Measurements from ENCODE around the gene PIWIL4. TPM values are rescaled to one million over a fixed set of nuclear protein-coding genes. Genes with fewer than 3 reads are reported as not detected.

Gene PIWIL4
- polyA plus RNA-seq, 1 donor from 2014 or later: 1.3 TPM

DNA sequence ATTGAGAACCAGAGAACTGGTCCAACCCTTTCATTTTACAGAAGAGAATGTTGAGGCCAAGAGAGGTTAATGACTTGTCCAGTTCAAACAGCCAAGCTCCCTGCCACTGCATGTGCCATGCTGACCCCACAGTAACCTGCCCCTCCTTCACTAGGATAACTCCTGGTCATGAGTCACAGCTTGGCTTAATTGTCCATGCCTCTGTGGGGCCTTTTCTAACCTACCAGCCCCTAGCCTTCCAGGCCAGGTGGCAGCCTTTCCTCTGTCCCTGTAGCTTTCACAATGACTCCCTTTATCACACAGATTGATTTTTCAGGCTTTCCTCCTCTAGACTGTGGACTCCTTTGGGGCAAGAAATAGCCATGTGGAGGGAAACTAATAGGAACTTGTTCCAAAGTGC, 97.2 kb downstream of the PIWIL4 start:
- no peak overlapping the region for H3K4me3 ChIP-seq (ENCODE audit: low read length)
- H3K79me2 ChIP-seq (replicated peaks; ENCODE audit: insufficient read depth, low read length): no peaks in the 10 kb centered on the region
- H3K36me3 ChIP-seq (ENCODE audit: insufficient read depth, low read length): no peaks in the 10 kb centered on the region
- H4K20me1 ChIP-seq (ENCODE audit: insufficient read depth): no peaks in the 10 kb centered on the region
- no peaks in the 10 kb centered on the region for H3K27me3 ChIP-seq (ENCODE audit: insufficient read depth, low read depth, low read length)
- no peak overlapping the region for H3K9ac ChIP-seq (ENCODE audit: low read length)
- TF ChIP-seq RAD21 (conservative IDR thresholded peaks at IDR 0.05): no peak
- TF ChIP-seq EZH2 (IDR thresholded peaks at IDR 0.05; ENCODE audit: borderline replicate concordance, insufficient read depth, low read length, poor library complexity, severe bottlenecking): no peak
- H3K27ac ChIP-seq (ENCODE audit: low read length): no peak overlapping the region
- no peaks in the 10 kb centered on the region for H3K9me3 ChIP-seq (ENCODE audit: low read length)
- H3K9me2 ChIP-seq (ENCODE audit: insufficient read depth, low read length): no peaks in the 10 kb centered on the region
- no peak overlapping the region for H2AFZ ChIP-seq (ENCODE audit: low read depth, low read length)
- no peak overlapping the region for H3K4me2 ChIP-seq (ENCODE audit: low read length)
- no peaks in the 10 kb centered on the region for H3F3A ChIP-seq (ENCODE audit: insufficient read depth, low read length, poor library complexity, severe bottlenecking)

DNA sequence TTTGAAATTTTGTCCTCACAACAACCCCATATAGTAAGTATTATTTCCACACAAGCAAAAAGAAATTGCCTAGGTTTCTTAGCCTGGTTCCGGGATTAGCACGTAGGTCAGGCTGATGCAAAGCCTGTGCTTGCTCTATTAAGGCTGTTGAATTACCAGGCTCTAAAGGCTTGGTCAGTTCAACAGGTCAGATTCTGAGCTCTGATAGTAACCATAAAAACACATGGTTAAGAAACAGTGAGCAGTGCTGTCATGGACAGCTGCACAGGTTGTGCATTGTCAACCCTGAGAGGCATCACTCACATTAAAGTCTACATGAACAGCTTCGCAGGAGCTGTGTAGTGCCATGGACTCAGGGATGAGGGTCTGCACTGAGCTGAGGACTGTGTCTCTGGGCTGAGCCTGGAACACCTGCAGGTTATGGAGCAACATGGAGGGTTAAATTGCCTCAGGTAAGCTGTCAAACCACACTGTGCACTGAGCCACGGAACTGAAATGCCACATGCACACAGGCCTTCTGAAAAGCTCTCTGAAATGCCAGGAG, 98.0 kb downstream of the PIWIL4 start:
- no peaks in the 10 kb centered on the region for H3K27me3 ChIP-seq (ENCODE audit: insufficient read depth, low read depth, low read length)
- no peak overlapping the region for H3K9ac ChIP-seq (ENCODE audit: low read length)
- H3K4me3 ChIP-seq (ENCODE audit: low read length): no peak overlapping the region
- TF ChIP-seq, protein P1, sequence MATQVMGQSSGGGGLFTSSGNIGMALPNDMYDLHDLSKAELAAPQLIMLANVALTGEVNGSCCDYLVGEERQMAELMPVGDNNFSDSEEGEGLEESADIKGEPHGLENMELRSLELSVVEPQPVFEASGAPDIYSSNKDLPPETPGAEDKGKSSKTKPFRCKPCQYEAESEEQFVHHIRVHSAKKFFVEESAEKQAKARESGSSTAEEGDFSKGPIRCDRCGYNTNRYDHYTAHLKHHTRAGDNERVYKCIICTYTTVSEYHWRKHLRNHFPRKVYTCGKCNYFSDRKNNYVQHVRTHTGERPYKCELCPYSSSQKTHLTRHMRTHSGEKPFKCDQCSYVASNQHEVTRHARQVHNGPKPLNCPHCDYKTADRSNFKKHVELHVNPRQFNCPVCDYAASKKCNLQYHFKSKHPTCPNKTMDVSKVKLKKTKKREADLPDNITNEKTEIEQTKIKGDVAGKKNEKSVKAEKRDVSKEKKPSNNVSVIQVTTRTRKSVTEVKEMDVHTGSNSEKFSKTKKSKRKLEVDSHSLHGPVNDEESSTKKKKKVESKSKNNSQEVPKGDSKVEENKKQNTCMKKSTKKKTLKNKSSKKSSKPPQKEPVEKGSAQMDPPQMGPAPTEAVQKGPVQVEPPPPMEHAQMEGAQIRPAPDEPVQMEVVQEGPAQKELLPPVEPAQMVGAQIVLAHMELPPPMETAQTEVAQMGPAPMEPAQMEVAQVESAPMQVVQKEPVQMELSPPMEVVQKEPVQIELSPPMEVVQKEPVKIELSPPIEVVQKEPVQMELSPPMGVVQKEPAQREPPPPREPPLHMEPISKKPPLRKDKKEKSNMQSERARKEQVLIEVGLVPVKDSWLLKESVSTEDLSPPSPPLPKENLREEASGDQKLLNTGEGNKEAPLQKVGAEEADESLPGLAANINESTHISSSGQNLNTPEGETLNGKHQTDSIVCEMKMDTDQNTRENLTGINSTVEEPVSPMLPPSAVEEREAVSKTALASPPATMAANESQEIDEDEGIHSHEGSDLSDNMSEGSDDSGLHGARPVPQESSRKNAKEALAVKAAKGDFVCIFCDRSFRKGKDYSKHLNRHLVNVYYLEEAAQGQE (IDR thresholded peaks at IDR 0.05; ENCODE audit: borderline replicate concordance): no peak
- TF ChIP-seq POLR2AphosphoS5 (IDR thresholded peaks at IDR 0.05) (no peak), TAF1 (IDR thresholded peaks at IDR 0.05; ENCODE audit: low read depth) (no peak), EZH2 (IDR thresholded peaks at IDR 0.05; ENCODE audit: borderline replicate concordance, insufficient read depth, low read length, poor library complexity, severe bottlenecking) (no peak), SMC3 (conservative IDR thresholded peaks at IDR 0.05; ENCODE audit: poor library complexity) (no peak), RAD21 (conservative IDR thresholded peaks at IDR 0.05) (no peak), EP300 (conservative IDR thresholded peaks at IDR 0.05; ENCODE audit: poor library complexity, severe bottlenecking) (no peak), MXI1 (conservative IDR thresholded peaks at IDR 0.05; ENCODE audit: poor library complexity, severe bottlenecking) (no peak)
- TF ChIP-seq, protein P2, sequence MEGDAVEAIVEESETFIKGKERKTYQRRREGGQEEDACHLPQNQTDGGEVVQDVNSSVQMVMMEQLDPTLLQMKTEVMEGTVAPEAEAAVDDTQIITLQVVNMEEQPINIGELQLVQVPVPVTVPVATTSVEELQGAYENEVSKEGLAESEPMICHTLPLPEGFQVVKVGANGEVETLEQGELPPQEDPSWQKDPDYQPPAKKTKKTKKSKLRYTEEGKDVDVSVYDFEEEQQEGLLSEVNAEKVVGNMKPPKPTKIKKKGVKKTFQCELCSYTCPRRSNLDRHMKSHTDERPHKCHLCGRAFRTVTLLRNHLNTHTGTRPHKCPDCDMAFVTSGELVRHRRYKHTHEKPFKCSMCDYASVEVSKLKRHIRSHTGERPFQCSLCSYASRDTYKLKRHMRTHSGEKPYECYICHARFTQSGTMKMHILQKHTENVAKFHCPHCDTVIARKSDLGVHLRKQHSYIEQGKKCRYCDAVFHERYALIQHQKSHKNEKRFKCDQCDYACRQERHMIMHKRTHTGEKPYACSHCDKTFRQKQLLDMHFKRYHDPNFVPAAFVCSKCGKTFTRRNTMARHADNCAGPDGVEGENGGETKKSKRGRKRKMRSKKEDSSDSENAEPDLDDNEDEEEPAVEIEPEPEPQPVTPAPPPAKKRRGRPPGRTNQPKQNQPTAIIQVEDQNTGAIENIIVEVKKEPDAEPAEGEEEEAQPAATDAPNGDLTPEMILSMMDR (IDR thresholded peaks at IDR 0.05; ENCODE audit: poor library complexity, severe bottlenecking): no peak
- no peak overlapping the region for H2AFZ ChIP-seq (ENCODE audit: low read depth, low read length)
- no peak overlapping the region for H3K27ac ChIP-seq (ENCODE audit: low read length)
- no peaks in the 10 kb centered on the region for H4K20me1 ChIP-seq (ENCODE audit: insufficient read depth)
- no peaks in the 10 kb centered on the region for H3K79me2 ChIP-seq (replicated peaks; ENCODE audit: insufficient read depth, low read length)
- H3K36me3 ChIP-seq (ENCODE audit: insufficient read depth, low read length): no peaks in the 10 kb centered on the region
- H3K4me2 ChIP-seq (ENCODE audit: low read length): no peak overlapping the region
- no peaks in the 10 kb centered on the region for H3F3A ChIP-seq (ENCODE audit: insufficient read depth, low read length, poor library complexity, severe bottlenecking)
- H3K9me3 ChIP-seq (ENCODE audit: low read length): no peaks in the 10 kb centered on the region
- H3K9me2 ChIP-seq (ENCODE audit: insufficient read depth, low read length): no peaks in the 10 kb centered on the region
